ENCODE measurements around the gene AJAP1.

- no peak for TF ChIP-seq ZNF114 (tag by site-specific recombination; IDR thresholded peaks at IDR 0.05)
- TF ChIP-seq PRDM10 (tag by site-specific recombination; IDR thresholded peaks at IDR 0.05), result no peak
- no peak for TF ChIP-seq CTCF (tag by site-specific recombination; IDR thresholded peaks at IDR 0.05)
- TF ChIP-seq YY1 (tag by site-specific recombination; IDR thresholded peaks at IDR 0.05), result no peak
- no peak for TF ChIP-seq ZNF16 (tag by site-specific recombination; IDR thresholded peaks at IDR 0.05; ENCODE audit: low read depth)
- TF ChIP-seq ZBTB21 (tag by site-specific recombination; IDR thresholded peaks at IDR 0.05), result no peak
- no peak for TF ChIP-seq ZNF121 (tag by site-specific recombination; IDR thresholded peaks at IDR 0.05)
- TF ChIP-seq ZNF768 (tag by site-specific recombination; IDR thresholded peaks at IDR 0.05), result no peak
- no peak for TF ChIP-seq PRDM4 (tag by site-specific recombination; IDR thresholded peaks at IDR 0.05)
- TF ChIP-seq ZNF529 (tag by site-specific recombination; IDR thresholded peaks at IDR 0.05; ENCODE audit: insufficient replicate concordance), result no peak
- TF ChIP-seq SALL2 (tag by site-specific recombination; IDR thresholded peaks at IDR 0.05; ENCODE audit: borderline replicate concordance), result no peak
- no peak for TF ChIP-seq ZEB2 (tag by site-specific recombination; IDR thresholded peaks at IDR 0.05)
- no peak for TF ChIP-seq ZNF585B (tag by site-specific recombination; IDR thresholded peaks at IDR 0.05)
- no peak for TF ChIP-seq ZNF571 (tag by site-specific recombination; IDR thresholded peaks at IDR 0.05)
Observed at GRCh38 chr1:4674676-4675075, 20.3 kb downstream of the AJAP1 start.
